Skeletal muscle tissue (tissue), 5 donors: ENCODE measurements around the gene AZU1. TPM values are rescaled to one million over a fixed set of nuclear protein-coding genes. Genes with fewer than 3 reads are reported as not detected.

Source experiments
- H3K27ac ChIP-seq: one replicate; pipeline ENCODE4 v1.7.0; 2013; ENCODE audit warnings: mild to moderate bottlenecking, low read depth, low read length, inconsistent platforms
- H3K27me3 ChIP-seq, 3 donors: one replicate each; pipeline ENCODE4 v1.7.0; 2013; ENCODE audit warnings: low read length in 3 of 3; ENCODE audit not compliant: control insufficient read depth in 3 of 3, insufficient read depth in 3 of 3
- H3K36me3 ChIP-seq, 3 donors: one replicate each; pipeline ENCODE4 v1.7.0; 2013; ENCODE audit warnings: low read length in 3 of 3; ENCODE audit not compliant: control insufficient read depth in 3 of 3, insufficient read depth in 3 of 3
- H3K4me1 ChIP-seq, 3 donors: one replicate each; pipeline ENCODE4 v1.7.0; 2013; ENCODE audit warnings: low read length in 3 of 3, mild to moderate bottlenecking in 3 of 3; ENCODE audit not compliant: control insufficient read depth in 3 of 3, insufficient read depth in 3 of 3
- H3K4me3 ChIP-seq, 3 donors: one replicate each; pipeline ENCODE4 v1.7.0; 2013; ENCODE audit warnings: low read length in 3 of 3
- H3K9ac ChIP-seq, 3 donors: one replicate each; pipeline ENCODE4 v1.7.0; 2013; ENCODE audit warnings: low read length in 3 of 3, mild to moderate bottlenecking in 3 of 3, moderate library complexity in 2 of 3, low read depth in 1 of 3
- H3K9me3 ChIP-seq, 3 donors: one replicate each; pipeline ENCODE4 v1.7.0; 2013; ENCODE audit warnings: low read length in 3 of 3; ENCODE audit not compliant: control insufficient read depth in 3 of 3
- small RNA-seq: library from RNA; depleted of rRNA; stranded (forward); fragments of <200 nt; gene quantifications from one replicate; pipeline ENCODE3, GENCODE V24; 2014
- total RNA-seq: library from RNA; depleted of rRNA; stranded (reverse); fragments of >200 nt; gene quantifications from one replicate; pipeline ENCODE4 v1.2.3, GENCODE V29; 2014
- donor health status: Osteomylitis.

The AZU1 gene
- total RNA-seq, 1 donor from 2014 or later: 2.6 TPM

DNA sequence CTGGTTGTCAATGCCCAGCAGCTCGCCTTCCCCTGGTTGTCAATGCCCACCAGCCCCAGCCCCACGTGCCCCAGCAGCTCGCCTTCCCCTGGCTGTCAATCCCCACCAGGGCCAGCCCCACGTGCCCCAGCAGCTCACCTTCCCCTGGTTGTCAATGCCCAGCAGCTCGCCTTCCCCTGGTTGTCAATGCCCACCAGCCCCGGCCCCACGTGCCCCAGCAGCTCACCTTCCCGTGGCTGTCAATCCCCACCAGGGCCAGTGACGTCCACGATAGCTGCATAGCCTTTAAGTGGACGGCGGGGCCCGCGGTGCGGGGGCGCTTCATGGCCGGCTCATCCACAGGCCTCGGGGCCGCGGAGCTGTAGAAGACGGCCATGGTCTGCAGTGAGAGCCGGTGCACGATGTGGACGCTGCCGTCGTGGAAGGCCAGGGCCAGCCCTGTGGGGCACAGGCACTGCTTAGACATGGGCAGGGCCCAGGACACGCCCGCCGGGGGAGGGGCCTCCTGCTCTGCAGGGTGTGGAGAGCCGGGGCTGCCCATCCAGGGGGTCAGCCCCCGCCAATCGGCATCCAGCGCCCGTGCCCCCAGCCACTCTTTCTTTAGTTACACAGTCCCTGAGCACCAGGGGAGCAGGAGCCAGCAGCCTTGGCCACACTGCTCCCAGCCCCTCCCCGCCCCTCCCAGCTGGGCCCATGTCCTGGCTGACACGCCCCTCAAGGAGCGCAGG is 52.2 kb downstream of the AZU1 start:
- H3K27me3 ChIP-seq: no peaks in the 10 kb centered on the region
- peaks cover 40 to 49% (median 42%) of the 10 kb centered on the region in 3 donors for H3K36me3 ChIP-seq
- H3K4me1 ChIP-seq: no peaks in the 10 kb centered on the region
- H3K9ac ChIP-seq: no peak overlapping the region
- no peaks in the 10 kb centered on the region for H3K9me3 ChIP-seq
- H3K4me3 ChIP-seq: no peak overlapping the region
- no peak overlapping the region for H3K27ac ChIP-seq

Small RNAs within 50 kb of the gene (small RNA-seq; reads per million reads assigned to genes)
- gene MIR3187: not detected

Other genes with a start within 250 kb of the AZU1 start
- not detected for gene HCN2, start 238.0 kb upstream of the AZU1 start, total RNA-seq
- 17.7 TPM for gene POLRMT, start 194.3 kb upstream of the AZU1 start, total RNA-seq
- gene FGF22, start 188.0 kb upstream of the AZU1 start, total RNA-seq: not detected
- gene RNF126, start 164.6 kb upstream of the AZU1 start, total RNA-seq: 12.0 TPM
- gene FSTL3, start 151.4 kb upstream of the AZU1 start, total RNA-seq: 7.3 TPM
- gene PRSS57, start 132.4 kb upstream of the AZU1 start, total RNA-seq: not detected
- gene PALM, start 118.9 kb upstream of the AZU1 start, total RNA-seq: 13.0 TPM
- not detected for gene MISP, start 76.7 kb upstream of the AZU1 start, total RNA-seq
- gene PTBP1, start 30.4 kb upstream of the AZU1 start, total RNA-seq: 50.1 TPM
- 0.52 TPM for gene PLPPR3, start 5.9 kb upstream of the AZU1 start, total RNA-seq
- 4.7 TPM for gene PRTN3, start 13.2 kb downstream of the AZU1 start, total RNA-seq
- 0.52 TPM for gene ELANE, start 24.5 kb downstream of the AZU1 start, total RNA-seq
- gene CFD, start 31.8 kb downstream of the AZU1 start, total RNA-seq: 33.4 TPM
- gene MED16, start 65.3 kb downstream of the AZU1 start, total RNA-seq: 18.3 TPM
- gene RNU6-9, start 65.6 kb downstream of the AZU1 start, total RNA-seq: not detected
- gene R3HDM4, start 85.4 kb downstream of the AZU1 start, total RNA-seq: 30.8 TPM
- gene KISS1R, start 89.5 kb downstream of the AZU1 start, total RNA-seq: not detected
- gene ARID3A, start 98.2 kb downstream of the AZU1 start, total RNA-seq: 2.6 TPM
- 35.5 TPM for gene WDR18, start 156.5 kb downstream of the AZU1 start, total RNA-seq
- gene GRIN3B, start 172.6 kb downstream of the AZU1 start, total RNA-seq: not detected
- gene TMEM259, start 193.3 kb downstream of the AZU1 start, total RNA-seq: 25.6 TPM
- not detected for gene RNU6-2, start 193.7 kb downstream of the AZU1 start, total RNA-seq
- gene CNN2, start 198.8 kb downstream of the AZU1 start, total RNA-seq: 40.2 TPM
- gene ABCA7, start 212.3 kb downstream of the AZU1 start, total RNA-seq: 6.8 TPM
- gene ARHGAP45, start 239.3 kb downstream of the AZU1 start, total RNA-seq: 8.9 TPM